Upper lobe of right lung (tissue), 1 donor: ENCODE results near the gene REG3A. TPM values are rescaled to one million over a fixed set of nuclear protein-coding genes. Genes with fewer than 3 reads are reported as not detected.

ENCODE experiments used
- ATAC-seq: fragments of 200-7000 bp; cut with Tn5 transposase; one replicate; pipeline ENCODE4 v1.9.1; 2020; ENCODE audit warnings: mild to moderate bottlenecking, moderate library complexity
- DNase-seq: peaks from one replicate; pipeline ENCODE4 v3.0.0-alpha.2; 2020
- H3K27ac ChIP-seq: fragments of 200-600 bp; one replicate; pipeline ENCODE4 v1.8.0; 2022
- H3K27me3 ChIP-seq: fragments of 200-600 bp; one replicate; pipeline ENCODE4 v1.8.0; 2022; ENCODE audit warnings: mild to moderate bottlenecking
- H3K36me3 ChIP-seq: fragments of 200-600 bp; one replicate; pipeline ENCODE4 v1.8.0; 2022
- H3K4me1 ChIP-seq: fragments of 200-600 bp; one replicate; pipeline ENCODE4 v1.8.0; 2022
- H3K4me3 ChIP-seq: fragments of 200-600 bp; one replicate; pipeline ENCODE4 v1.8.0; 2022; ENCODE audit warnings: mild to moderate bottlenecking
- H3K9me3 ChIP-seq: fragments of 200-600 bp; one replicate; pipeline ENCODE4 v1.8.0; 2022
- intact Hi-C: fragments of 100-400 bp; cut with DNase I; formaldehyde crosslinking; loops from one replicate; pipeline ENCODE4 v1.11.0; 2022
- total RNA-seq: library from RNA; stranded (reverse); fragmentation: NEBNext Ultra II Directional; extraction: Animal tissue kit (Norgen Biotek cat#: 25700); gene quantifications from one replicate; pipeline ENCODE4 v1.2.1, GENCODE V29; 2021
- TF ChIP-seq, protein P1 (sequence below): fragments of 200-600 bp; IDR thresholded peaks from one replicate; pipeline ENCODE4 v1.8.0; 2022; ENCODE audit warnings: antibody characterized with exemption
- donor health status: DM: no; HTN: yes; CAD: no; lungs with severe emphysema.

The REG3A gene
- total RNA-seq, 1 donor from 2014 or later, result not detected

DNA sequence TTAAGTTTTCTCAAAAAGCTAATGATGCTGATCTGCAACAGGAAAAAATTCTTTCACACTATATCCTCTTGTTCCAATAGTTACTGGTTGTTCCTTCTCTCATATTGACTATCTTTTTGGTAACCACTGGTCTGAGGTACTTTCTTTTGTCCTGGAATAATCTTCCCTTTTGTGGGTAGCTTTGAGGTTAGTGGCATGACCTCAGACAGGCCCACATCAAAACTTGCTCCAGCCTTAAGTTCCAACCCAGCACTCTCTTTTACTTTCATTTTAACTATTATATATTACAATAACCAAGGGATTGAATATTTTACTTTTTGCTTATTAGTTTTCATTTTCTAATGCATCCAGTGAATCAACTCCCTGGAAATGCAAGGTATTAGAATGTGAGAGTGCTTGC lies 29.7 kb downstream of the REG3A start:
- H3K9me3 ChIP-seq, result no peaks in the 10 kb centered on the region
- intact Hi-C loops, result no loop called here
- H3K27me3 ChIP-seq, result no peaks in the 10 kb centered on the region
- H3K36me3 ChIP-seq, result no peaks in the 10 kb centered on the region
- TF ChIP-seq, protein P1, sequence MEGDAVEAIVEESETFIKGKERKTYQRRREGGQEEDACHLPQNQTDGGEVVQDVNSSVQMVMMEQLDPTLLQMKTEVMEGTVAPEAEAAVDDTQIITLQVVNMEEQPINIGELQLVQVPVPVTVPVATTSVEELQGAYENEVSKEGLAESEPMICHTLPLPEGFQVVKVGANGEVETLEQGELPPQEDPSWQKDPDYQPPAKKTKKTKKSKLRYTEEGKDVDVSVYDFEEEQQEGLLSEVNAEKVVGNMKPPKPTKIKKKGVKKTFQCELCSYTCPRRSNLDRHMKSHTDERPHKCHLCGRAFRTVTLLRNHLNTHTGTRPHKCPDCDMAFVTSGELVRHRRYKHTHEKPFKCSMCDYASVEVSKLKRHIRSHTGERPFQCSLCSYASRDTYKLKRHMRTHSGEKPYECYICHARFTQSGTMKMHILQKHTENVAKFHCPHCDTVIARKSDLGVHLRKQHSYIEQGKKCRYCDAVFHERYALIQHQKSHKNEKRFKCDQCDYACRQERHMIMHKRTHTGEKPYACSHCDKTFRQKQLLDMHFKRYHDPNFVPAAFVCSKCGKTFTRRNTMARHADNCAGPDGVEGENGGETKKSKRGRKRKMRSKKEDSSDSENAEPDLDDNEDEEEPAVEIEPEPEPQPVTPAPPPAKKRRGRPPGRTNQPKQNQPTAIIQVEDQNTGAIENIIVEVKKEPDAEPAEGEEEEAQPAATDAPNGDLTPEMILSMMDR, result no peak
- H3K4me3 ChIP-seq, result no peak overlapping the region
- no peak for ATAC-seq
- no peak overlapping the region for H3K27ac ChIP-seq
- no peaks in the 10 kb centered on the region for H3K4me1 ChIP-seq
- no peak for DNase-seq

DNA sequence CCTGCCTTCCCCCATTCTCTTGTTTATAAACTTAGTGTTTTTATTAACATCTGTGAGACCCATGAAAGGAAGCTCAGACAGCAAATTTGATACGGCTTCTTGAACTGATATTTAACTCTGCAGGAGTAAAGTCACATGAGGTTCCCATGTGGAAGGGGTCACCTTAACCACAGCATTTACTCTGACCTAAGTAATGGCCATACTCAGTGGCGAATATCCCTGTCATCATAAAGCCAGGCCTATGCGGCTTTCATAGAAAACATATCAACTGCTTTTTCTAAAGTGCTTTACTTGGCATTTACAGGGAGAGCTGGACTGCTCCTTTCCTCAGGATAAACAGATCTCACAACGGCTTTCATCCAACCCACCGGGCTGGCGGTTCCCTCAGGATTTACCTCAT lies 30.3 kb downstream of the REG3A start:
- H3K4me1 ChIP-seq, result no peaks in the 10 kb centered on the region
- TF ChIP-seq, protein P1, result no peak
- no peaks in the 10 kb centered on the region for H3K27me3 ChIP-seq
- no peak for ATAC-seq
- no peak overlapping the region for H3K4me3 ChIP-seq
- no peaks in the 10 kb centered on the region for H3K36me3 ChIP-seq
- H3K27ac ChIP-seq, result no peak overlapping the region
- DNase-seq, result no peak
- no peaks in the 10 kb centered on the region for H3K9me3 ChIP-seq
- intact Hi-C loops, result no loop called here

DNA sequence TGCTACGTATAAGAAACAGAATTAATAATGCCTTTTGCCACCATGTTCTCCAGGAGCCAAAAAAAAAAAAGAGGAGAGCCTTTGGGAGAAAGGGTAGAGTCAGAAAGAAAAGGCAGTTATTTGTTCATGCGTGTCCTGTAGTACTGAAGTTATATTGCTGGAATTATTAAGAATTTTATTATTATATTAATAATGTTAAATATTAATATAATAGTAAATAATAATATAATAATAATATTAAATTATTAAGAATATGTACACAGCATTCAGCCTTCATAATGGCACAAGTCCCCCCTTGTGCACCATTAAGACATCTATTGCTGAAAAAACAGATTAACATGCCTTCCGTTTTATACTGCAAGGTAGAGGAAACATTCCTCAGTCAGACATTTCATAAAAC lies 31.1 kb downstream of the REG3A start:
- TF ChIP-seq, protein P1, result no peak
- Histone ChIP-seq H3K9me3 (no peaks in the 10 kb centered on the region), H3K27me3 (no peaks in the 10 kb centered on the region), H3K36me3 (no peaks in the 10 kb centered on the region), H3K27ac (no peak overlapping the region), H3K4me3 (no peak overlapping the region), H3K4me1 (no peaks in the 10 kb centered on the region)
- intact Hi-C loops, result no loop called here
- ATAC-seq (no peak), DNase-seq (no peak)

DNA sequence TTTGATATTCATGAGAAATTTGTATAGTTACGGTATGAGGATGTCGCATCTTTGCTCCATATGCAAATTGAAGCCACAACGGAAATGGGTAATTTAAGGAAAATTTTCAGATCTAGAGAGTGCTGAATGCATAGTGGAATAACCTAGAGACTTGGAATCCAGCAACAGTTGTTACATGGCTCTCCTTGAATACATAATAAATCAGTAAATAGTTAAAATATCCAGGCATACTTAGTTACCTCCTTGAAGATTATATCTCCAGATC lies 33.9 kb downstream of the REG3A start:
- H3K4me1 ChIP-seq, result no peaks in the 10 kb centered on the region
- intact Hi-C loops, result no loop called here
- TF ChIP-seq, protein P1, result no peak

DNA sequence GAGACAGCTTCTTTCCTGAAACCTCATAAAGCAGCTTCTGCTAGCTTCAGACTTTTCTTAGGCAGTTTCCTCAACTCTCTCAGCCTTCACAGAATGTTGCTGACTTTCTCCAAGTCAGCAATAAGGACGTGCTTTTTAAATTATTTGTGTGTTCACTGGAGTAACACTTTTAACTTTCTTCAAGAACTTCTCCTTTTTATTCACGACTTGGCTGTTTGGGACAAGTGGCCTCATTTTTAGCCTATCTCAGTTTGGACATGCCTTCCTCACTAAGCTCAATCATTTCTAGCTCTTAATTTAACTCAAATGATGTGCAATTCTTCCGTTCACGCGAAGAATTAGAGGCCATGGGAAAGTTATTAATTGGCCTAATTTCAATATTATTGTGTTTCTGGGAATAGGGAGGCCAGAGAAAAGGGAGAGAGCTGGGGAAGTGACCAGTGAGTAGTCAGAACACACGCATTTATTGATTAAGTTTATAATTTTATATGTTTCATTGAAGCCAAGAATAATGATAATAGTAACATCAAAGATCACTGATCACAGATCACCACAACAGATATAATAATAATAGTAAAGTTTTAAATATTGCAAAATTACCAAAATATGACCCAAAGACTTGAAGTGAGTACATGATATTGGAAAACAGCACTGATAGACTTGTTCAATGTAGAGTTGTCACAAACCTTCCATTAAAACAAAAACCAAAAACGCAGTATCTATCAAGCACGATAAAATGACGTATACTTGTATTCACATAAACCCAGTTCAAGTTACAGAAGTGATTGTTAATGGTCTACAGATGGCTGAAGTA lies 34.4 kb downstream of the REG3A start:
- Histone ChIP-seq H3K27me3 (no peaks in the 10 kb centered on the region), H3K4me1 (no peaks in the 10 kb centered on the region), H3K36me3 (no peaks in the 10 kb centered on the region), H3K9me3 (no peaks in the 10 kb centered on the region), H3K27ac (no peak overlapping the region), H3K4me3 (no peak overlapping the region)
- TF ChIP-seq, protein P1, result no peak
- ATAC-seq (no peak), DNase-seq (no peak)
- intact Hi-C loops, result no loop called here

More for the DNA sequence above, 33.9 kb downstream of the REG3A start:
- Histone ChIP-seq H3K4me3 (no peak overlapping the region), H3K27ac (no peak overlapping the region), H3K9me3 (no peaks in the 10 kb centered on the region), H3K36me3 (no peaks in the 10 kb centered on the region), H3K27me3 (no peaks in the 10 kb centered on the region)
- no peak for DNase-seq
- no peak for ATAC-seq

DNA sequence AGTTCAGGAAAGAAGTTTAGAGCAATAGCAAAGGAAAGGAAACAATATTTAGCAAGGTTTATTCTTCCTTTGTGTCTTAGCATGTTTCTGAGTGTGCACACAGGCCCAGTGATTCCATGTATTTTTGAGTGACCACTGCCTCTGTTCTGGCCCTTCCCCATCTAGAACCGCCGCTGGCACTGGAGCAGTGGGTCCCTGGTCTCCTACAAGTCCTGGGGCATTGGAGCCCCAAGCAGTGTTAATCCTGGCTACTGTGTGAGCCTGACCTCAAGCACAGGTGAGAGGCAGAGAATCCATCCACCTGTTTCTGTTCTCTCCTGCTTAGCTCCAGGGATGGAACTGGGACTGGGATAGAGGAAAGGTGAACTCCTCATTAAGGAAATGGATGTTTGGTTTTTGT lies 36.9 kb downstream of the REG3A start:
- intact Hi-C loops, result no loop called here
- H3K27me3 ChIP-seq, result no peaks in the 10 kb centered on the region
- H3K9me3 ChIP-seq, result no peaks in the 10 kb centered on the region
- H3K27ac ChIP-seq, result no peak overlapping the region
- no peak overlapping the region for H3K4me3 ChIP-seq
- DNase-seq (no peak), ATAC-seq (no peak)
- TF ChIP-seq, protein P1, result no peak
- no peaks in the 10 kb centered on the region for H3K36me3 ChIP-seq
- H3K4me1 ChIP-seq, result no peaks in the 10 kb centered on the region
